Endodermal cell (in vitro differentiated cells): ENCODE measurements around the gene GRPEL2. TPM values are rescaled to one million over a fixed set of nuclear protein-coding genes. Genes with fewer than 3 reads are reported as not detected.
A peak's percentile ranks its signal among the peaks of the same experiment; 100 is the strongest.

Experiments used
- DNase-seq: peaks from one replicate; pipeline ENCODE4 v3.0.0-alpha.2; 2017
- H3K27ac ChIP-seq: 2 replicates; pipeline ENCODE4 v1.5.1; 2013; ENCODE audit warnings: mild to moderate bottlenecking, low read depth, low read length, moderate library complexity
- H3K27me3 ChIP-seq: 2 replicates; pipeline ENCODE4 v1.6.1; 2013; ENCODE audit warnings: mild to moderate bottlenecking, low read length, moderate library complexity; ENCODE audit not compliant: insufficient read depth, control insufficient read depth, poor library complexity, severe bottlenecking
- H3K36me3 ChIP-seq: 2 replicates; pipeline ENCODE4 v1.7.0; 2013; ENCODE audit warnings: mild to moderate bottlenecking, low read length, moderate library complexity; ENCODE audit not compliant: control insufficient read depth, insufficient read depth
- H3K4me1 ChIP-seq: one replicate; pipeline ENCODE4 v1.7.0; 2013; ENCODE audit warnings: low read length; ENCODE audit not compliant: control insufficient read depth, insufficient read depth
- H3K4me3 ChIP-seq: 2 replicates; pipeline ENCODE4 v1.5.1; 2013; ENCODE audit warnings: mild to moderate bottlenecking, low read length, moderate library complexity
- H3K9ac ChIP-seq: 2 replicates; pipeline ENCODE4 v1.6.1; 2013; ENCODE audit warnings: mild to moderate bottlenecking, low read length, moderate library complexity; ENCODE audit not compliant: poor library complexity, severe bottlenecking; ENCODE audit errors: extremely low read depth
- H3K9me3 ChIP-seq: 2 replicates; pipeline ENCODE4 v1.6.1; 2013; ENCODE audit warnings: mild to moderate bottlenecking, low read length, moderate library complexity; ENCODE audit not compliant: control insufficient read depth
- H3K27ac Mint-ChIP-seq: 2 replicates; pipeline ENCODE4 v1.8.0; 2020; ENCODE audit warnings: mixed read lengths
- H3K27me3 Mint-ChIP-seq: 2 replicates; pipeline ENCODE4 v1.8.0; 2021; ENCODE audit warnings: mild to moderate bottlenecking, mixed read lengths; ENCODE audit not compliant: insufficient read depth
- H3K36me3 Mint-ChIP-seq: 2 replicates; pipeline ENCODE4 v1.8.0; 2020; ENCODE audit warnings: low read depth, mixed read lengths
- H3K4me1 Mint-ChIP-seq: 2 replicates; pipeline ENCODE4 v1.8.0; 2020; ENCODE audit warnings: mixed read lengths
- H3K4me3 Mint-ChIP-seq: 2 replicates; pipeline ENCODE4 v1.8.0; 2020; ENCODE audit warnings: mild to moderate bottlenecking, moderate library complexity, mixed read lengths
- H3K9me3 Mint-ChIP-seq: 2 replicates; pipeline ENCODE4 v1.8.0; 2020; ENCODE audit warnings: mild to moderate bottlenecking, mixed read lengths
- CTCF ChIP-seq: fragments of 200-600 bp; sonication (generic); conservative IDR thresholded peaks from 2 replicates; pipeline ENCODE4 v1.5.0; 2021; ENCODE audit warnings: antibody characterized with exemption, mild to moderate bottlenecking
- WGBS, 2 experiments: methylation state at CpG; one replicate each; pipeline versions ENCODE4 v1.1.5 to v1.1.7; 2013; ENCODE audit warnings: missing lambda C conversion rate in 2 of 2, mixed read lengths in 1 of 2; ENCODE audit not compliant: insufficient coverage in 1 of 2, insufficient read length in 1 of 2; 5-methylcytosine and 5-hydroxymethylcytosine counted together
- total RNA-seq, 2 donors: library from RNA; stranded (reverse); fragmentation: NEBNext Ultra II Directional in 1 of 2; extraction: Animal tissue kit (Norgen Biotek cat#: 25700) in 1 of 2; gene quantifications; 2 replicates in 1 of 2; 3 replicates in 1 of 2; pipeline ENCODE4 v1.2.1, GENCODE V29; 2021

Gene GRPEL2
- total RNA-seq, 2 donors from 2014 or later = 26.2 to 31.6 TPM

- Histone ChIP-seq H3K36me3 (no peaks in the 10 kb centered on the region), H3K9me3 (no peaks in the 10 kb centered on the region), H3K27me3 (no peaks in the 10 kb centered on the region), H3K9ac (no peak overlapping the region), H3K4me3 (no peak overlapping the region), H3K27ac (no peak overlapping the region), H3K4me1 (no peaks in the 10 kb centered on the region)
- WGBS, 2 experiments = 95% methylated on average over 10 to 12 of the region's 12 CpGs
- Mint-ChIP-seq H3K27ac (no peak overlapping the region), H3K9me3 (no peaks in the 10 kb centered on the region), H3K4me1 (peaks cover 2% of the 10 kb centered on the region), H3K27me3 (no peaks in the 10 kb centered on the region), H3K4me3 (no peak overlapping the region), H3K36me3 (no peaks in the 10 kb centered on the region)
- peak; percentile 36 for DNase-seq
- no peak for TF ChIP-seq CTCF
These were observed 30.8 kb downstream of the GRPEL2 start for GRCh38 chr5:149376104-149376503.

GRCh38 chr5:149376711-149377447 lies 31.6 kb downstream of the GRPEL2 start:
- Histone ChIP-seq H3K36me3 (no peaks in the 10 kb centered on the region), H3K9me3 (no peaks in the 10 kb centered on the region), H3K27me3 (no peaks in the 10 kb centered on the region), H3K27ac (no peak overlapping the region), H3K9ac (no peak overlapping the region), H3K4me1 (no peaks in the 10 kb centered on the region), H3K4me3 (no peak overlapping the region)
- Mint-ChIP-seq H3K27ac (no peak overlapping the region), H3K27me3 (no peaks in the 10 kb centered on the region), H3K36me3 (no peaks in the 10 kb centered on the region), H3K9me3 (no peaks in the 10 kb centered on the region), H3K4me3 (no peak overlapping the region), H3K4me1 (peaks cover 3% of the 10 kb centered on the region)
- 88 to 98% methylated on average over 7 of the region's 7 CpGs for WGBS, 2 experiments
- no peak for DNase-seq
- no peak for TF ChIP-seq CTCF

GRCh38 chr5:149378241-149378820 lies 33.0 kb downstream of the GRPEL2 start:
- Histone ChIP-seq H3K9ac (no peak overlapping the region), H3K27me3 (no peaks in the 10 kb centered on the region), H3K4me3 (no peak overlapping the region), H3K36me3 (no peaks in the 10 kb centered on the region), H3K4me1 (no peaks in the 10 kb centered on the region), H3K27ac (no peak overlapping the region), H3K9me3 (no peaks in the 10 kb centered on the region)
- TF ChIP-seq CTCF = no peak
- Mint-ChIP-seq H3K27ac (no peak overlapping the region), H3K9me3 (no peaks in the 10 kb centered on the region), H3K36me3 (no peaks in the 10 kb centered on the region), H3K4me1 (peaks cover 5% of the 10 kb centered on the region), H3K4me3 (no peak overlapping the region), H3K27me3 (no peaks in the 10 kb centered on the region)
- no peak for DNase-seq
- WGBS, 2 experiments = 76 to 80% methylated on average over 4 to 5 of the region's 5 CpGs
